Keratinocyte (primary cell): ENCODE data around the gene SLC1A5. TPM values are rescaled to one million over a fixed set of nuclear protein-coding genes. Genes with fewer than 3 reads are reported as not detected.

Experiments used
- DNase-seq: peaks from one replicate; pipeline ENCODE4 v3.0.0-alpha.2; 2011; ENCODE audit warnings: low read depth, missing footprints, low spot score
- FAIRE-seq: peaks from 2 replicates; lab custom pipeline; 2011; peaks lifted over from hg19 to GRCh38; lab: Jason Lieb, UNC
- H2AFZ ChIP-seq: 2 replicates; pipeline ENCODE4 v1.6.0; 2012; ENCODE audit warnings: low read length, control low read depth, inconsistent platforms; ENCODE audit not compliant: control insufficient read depth
- H3K27ac ChIP-seq: 2 replicates; pipeline ENCODE4 v1.5.1; 2011; ENCODE audit warnings: low read length; ENCODE audit not compliant: control insufficient read depth, insufficient read depth
- H3K27me3 ChIP-seq: 3 replicates; pipeline ENCODE4 v1.6.0; 2011; ENCODE audit warnings: low read length; ENCODE audit not compliant: control insufficient read depth, insufficient read depth; ENCODE audit errors: extremely low read depth
- H3K36me3 ChIP-seq, 2 experiments: 2 replicates in 1 of 2; 3 replicates in 1 of 2; pipeline ENCODE4 v1.5.1; 2011; ENCODE audit warnings: low read length in 2 of 2, mild to moderate bottlenecking in 1 of 2; ENCODE audit not compliant: control insufficient read depth in 2 of 2, insufficient read depth in 2 of 2; ENCODE audit errors: extremely low read depth in 1 of 2
- H3K4me1 ChIP-seq: 3 replicates; pipeline ENCODE4 v1.5.1; 2011; ENCODE audit warnings: low read length; ENCODE audit not compliant: control insufficient read depth, insufficient read depth; ENCODE audit errors: extremely low read depth
- H3K4me2 ChIP-seq: 3 replicates; pipeline ENCODE4 v1.6.0; 2011; ENCODE audit warnings: low read depth, low read length; ENCODE audit not compliant: control insufficient read depth, insufficient read depth; ENCODE audit errors: extremely low read depth
- H3K4me3 ChIP-seq, 3 experiments: fragments of 200-600 bp in 1 of 3; sonication (generic) in 1 of 3; 2 replicates in 2 of 3; 3 replicates in 1 of 3; pipeline ENCODE4 v1.5.1; 2011 to 2016; ENCODE audit warnings: low read length in 3 of 3, mild to moderate bottlenecking in 3 of 3, control low read depth in 2 of 3, inconsistent platforms in 1 of 3, low read depth in 1 of 3, mixed read lengths in 1 of 3, mixed run types in 1 of 3, moderate library complexity in 1 of 3; ENCODE audit not compliant: control insufficient read depth in 2 of 3, insufficient read depth in 2 of 3; ENCODE audit errors: extremely low read depth in 1 of 3
- H3K79me2 ChIP-seq: 2 replicates; pipeline ENCODE4 v1.6.0; 2012; ENCODE audit warnings: low read length; ENCODE audit not compliant: control insufficient read depth, insufficient read depth
- H3K9ac ChIP-seq: 3 replicates; pipeline ENCODE4 v1.6.0; 2011; ENCODE audit warnings: low read length; ENCODE audit not compliant: control insufficient read depth, insufficient read depth; ENCODE audit errors: extremely low read depth
- H3K9me1 ChIP-seq: 3 replicates; pipeline ENCODE4 v1.6.0; 2011; ENCODE audit warnings: low read length; ENCODE audit not compliant: control insufficient read depth, insufficient read depth; ENCODE audit errors: extremely low read depth
- H3K9me3 ChIP-seq: 2 replicates; pipeline ENCODE4 v1.5.1; 2012; ENCODE audit warnings: low read depth, low read length; ENCODE audit not compliant: control insufficient read depth
- H4K20me1 ChIP-seq: 3 replicates; pipeline ENCODE4 v1.6.0; 2011; ENCODE audit warnings: low read length; ENCODE audit not compliant: control insufficient read depth, insufficient read depth; ENCODE audit errors: extremely low read depth
- EZH2 ChIP-seq: IDR thresholded peaks from one replicate; pipeline ENCODE4 v1.6.1; 2012; ENCODE audit warnings: inconsistent platforms, mild to moderate bottlenecking, low read length, moderate library complexity
- dilution Hi-C: fragments of 300-500 bp; cut with MboI; formaldehyde crosslinking; loops from one replicate; pipeline ENCODE4 v1.7.0; 2020; ENCODE audit warnings: low sequenced_read_pairs; ENCODE audit not compliant: extremely low pct_ligation_motif_present
- polyA plus RNA-seq, 5 experiments: library from polyadenylated mRNA; depleted of rRNA in 3 of 5; stranded (reverse) in 3 of 5; stranded (forward) in 1 of 5; unstranded in 1 of 5; fragments of >200 nt; gene quantifications; 1 replicate in 1 of 5; 2 replicates in 3 of 5; 3 replicates in 1 of 5; pipeline versions ENCODE4 v1.2.1 to v1.2.3, GENCODE V29; 2011 to 2012; ENCODE audit warnings: missing spikeins in 2 of 5, low read depth in 1 of 5, low replicate concordance in 1 of 5
- TF ChIP-seq, protein P1 (sequence below), 3 experiments: IDR thresholded peaks in 1 of 3; conservative IDR thresholded peaks in 1 of 3; optimal IDR thresholded peaks in 1 of 3; 2 replicates in 2 of 3; 3 replicates in 1 of 3; pipeline versions ENCODE3 to v1.5.1; 2011; ENCODE audit warnings: low read length in 3 of 3, mild to moderate bottlenecking in 3 of 3, moderate library complexity in 2 of 3, control low read depth in 1 of 3, inconsistent platforms in 1 of 3; ENCODE audit not compliant: insufficient read depth in 2 of 3; ENCODE audit errors: extremely low read depth in 1 of 3

The SLC1A5 gene
- polyA plus RNA-seq, 1 donor (not counting 4 experiments of a cell fraction or from before 2014, with no cell fraction given), result 90.4 TPM

DNA sequence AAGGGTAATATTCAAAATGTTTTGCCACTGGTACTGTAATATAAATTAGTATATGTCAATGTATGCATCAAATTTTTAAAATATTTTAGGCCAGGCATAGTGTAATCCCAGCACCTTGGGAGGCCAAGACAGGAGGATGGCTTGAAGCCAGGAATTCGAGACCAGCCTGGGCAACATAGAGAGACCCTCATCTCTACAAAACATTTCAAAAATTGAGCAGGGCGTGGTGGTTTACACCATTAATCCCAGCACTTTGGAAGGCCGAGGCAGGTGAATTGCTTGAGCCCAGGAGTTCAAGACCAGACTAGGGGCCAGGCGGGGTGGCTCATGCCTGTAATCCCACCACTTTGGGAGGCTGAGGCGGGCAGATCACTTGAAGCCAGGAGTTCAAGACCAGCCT is 28.0 kb downstream of the SLC1A5 start:
- DNase-seq (no peak), FAIRE-seq (no peak)
- dilution Hi-C loops, result no loop called here
- Histone ChIP-seq H3K4me2 (no peak overlapping the region), H3K27ac (no peak overlapping the region), H4K20me1 (no peaks in the 10 kb centered on the region), H3K27me3 (no peaks in the 10 kb centered on the region), H3K4me1 (peaks cover 26% of the 10 kb centered on the region), H3K36me3 (peaks cover 4 to 5% of the 10 kb centered on the region in 2 experiments), H3K9ac (no peak overlapping the region), H3K4me3 (no peak overlapping the region), H3K9me1 (no peaks in the 10 kb centered on the region), H3K9me3 (no peaks in the 10 kb centered on the region), H2AFZ (no peak overlapping the region), H3K79me2 (no peaks in the 10 kb centered on the region)
- no peak for TF ChIP-seq EZH2

DNA sequence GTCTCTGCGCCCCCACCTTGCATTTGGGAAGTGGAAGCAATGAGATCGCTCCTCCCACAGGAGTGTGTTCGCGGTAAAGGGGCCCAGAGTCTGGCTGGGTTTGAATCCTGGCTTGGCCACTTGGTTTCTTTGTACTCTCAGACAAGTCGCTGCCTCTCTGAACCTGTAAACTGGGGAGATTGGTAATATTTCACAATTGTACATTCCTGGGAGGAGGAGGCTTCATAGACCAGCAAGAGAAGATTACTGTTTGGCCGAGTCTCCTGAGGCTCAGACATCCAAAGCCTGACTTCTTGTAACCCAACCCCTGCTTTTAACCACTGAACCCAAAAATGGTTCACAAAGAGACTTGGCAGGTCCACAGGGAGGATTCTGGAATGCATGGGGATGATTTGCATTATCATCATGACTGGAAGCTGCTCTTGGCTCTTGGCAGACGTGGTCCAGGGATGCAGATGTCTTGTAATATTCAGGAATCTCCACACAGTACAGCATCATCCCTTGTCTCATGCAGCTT is 28.5 kb downstream of the SLC1A5 start:
- FAIRE-seq (peak; percentile 68), DNase-seq (no peak)
- TF ChIP-seq, protein P1, sequence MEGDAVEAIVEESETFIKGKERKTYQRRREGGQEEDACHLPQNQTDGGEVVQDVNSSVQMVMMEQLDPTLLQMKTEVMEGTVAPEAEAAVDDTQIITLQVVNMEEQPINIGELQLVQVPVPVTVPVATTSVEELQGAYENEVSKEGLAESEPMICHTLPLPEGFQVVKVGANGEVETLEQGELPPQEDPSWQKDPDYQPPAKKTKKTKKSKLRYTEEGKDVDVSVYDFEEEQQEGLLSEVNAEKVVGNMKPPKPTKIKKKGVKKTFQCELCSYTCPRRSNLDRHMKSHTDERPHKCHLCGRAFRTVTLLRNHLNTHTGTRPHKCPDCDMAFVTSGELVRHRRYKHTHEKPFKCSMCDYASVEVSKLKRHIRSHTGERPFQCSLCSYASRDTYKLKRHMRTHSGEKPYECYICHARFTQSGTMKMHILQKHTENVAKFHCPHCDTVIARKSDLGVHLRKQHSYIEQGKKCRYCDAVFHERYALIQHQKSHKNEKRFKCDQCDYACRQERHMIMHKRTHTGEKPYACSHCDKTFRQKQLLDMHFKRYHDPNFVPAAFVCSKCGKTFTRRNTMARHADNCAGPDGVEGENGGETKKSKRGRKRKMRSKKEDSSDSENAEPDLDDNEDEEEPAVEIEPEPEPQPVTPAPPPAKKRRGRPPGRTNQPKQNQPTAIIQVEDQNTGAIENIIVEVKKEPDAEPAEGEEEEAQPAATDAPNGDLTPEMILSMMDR (optimal IDR thresholded peaks at IDR 0.05 in 1 of 3, IDR thresholded peaks at IDR 0.05 in 1 of 3, conservative IDR thresholded peaks at IDR 0.05 in 1 of 3; ENCODE audit: extremely low read depth in 1 of 3, insufficient read depth in 2 of 3, low read length in 3 of 3), result no peak
- TF ChIP-seq EZH2, result no peak
- no peak overlapping the region for H3K4me3 ChIP-seq
- H4K20me1 ChIP-seq, result no peaks in the 10 kb centered on the region
- H3K36me3 ChIP-seq, result peaks cover 4 to 5% of the 10 kb centered on the region in 2 experiments
- no peak overlapping the region for H2AFZ ChIP-seq
- H3K9me3 ChIP-seq, result no peaks in the 10 kb centered on the region
- H3K9ac ChIP-seq, result no peak overlapping the region
- no peaks in the 10 kb centered on the region for H3K9me1 ChIP-seq
- H3K4me2 ChIP-seq, result no peak overlapping the region
- H3K27ac ChIP-seq, result no peak overlapping the region
- dilution Hi-C loops, result no loop called here
- no peaks in the 10 kb centered on the region for H3K27me3 ChIP-seq
- no peaks in the 10 kb centered on the region for H3K79me2 ChIP-seq
- H3K4me1 ChIP-seq, result peaks cover 26% of the 10 kb centered on the region

DNA sequence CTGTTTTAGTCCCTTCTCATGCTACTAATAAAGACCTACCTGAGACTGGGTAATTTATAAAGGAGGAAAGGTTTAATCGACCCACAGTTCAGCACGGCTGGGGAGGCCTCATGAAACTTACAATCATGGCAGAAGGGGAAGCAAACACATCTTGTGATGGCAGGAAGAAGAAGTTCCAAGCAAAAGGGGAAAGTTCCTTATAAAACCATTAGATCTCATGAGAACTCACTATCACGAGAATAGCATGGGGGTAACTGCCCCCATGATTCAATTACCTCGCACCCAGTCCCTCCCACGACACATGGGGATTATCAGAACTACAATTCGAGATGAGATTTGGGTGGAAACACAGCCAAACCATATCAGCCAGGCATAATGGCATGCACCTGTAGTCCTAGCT is 29.2 kb downstream of the SLC1A5 start:
- H3K27me3 ChIP-seq, result no peaks in the 10 kb centered on the region
- no peaks in the 10 kb centered on the region for H3K9me3 ChIP-seq
- TF ChIP-seq EZH2, result no peak
- TF ChIP-seq, protein P1 (optimal IDR thresholded peaks at IDR 0.05 in 1 of 3, IDR thresholded peaks at IDR 0.05 in 1 of 3, conservative IDR thresholded peaks at IDR 0.05 in 1 of 3; ENCODE audit: extremely low read depth in 1 of 3, insufficient read depth in 2 of 3, low read length in 3 of 3), result no peak
- dilution Hi-C loops, result no loop called here
- no peak for DNase-seq
- H3K9ac ChIP-seq, result no peak overlapping the region
- H3K9me1 ChIP-seq, result no peaks in the 10 kb centered on the region
- H3K4me1 ChIP-seq, result peaks cover 26% of the 10 kb centered on the region
- H3K27ac ChIP-seq, result no peak overlapping the region
- H3K4me3 ChIP-seq, result no peak overlapping the region
- no peak for FAIRE-seq
- H2AFZ ChIP-seq, result no peak overlapping the region
- H3K4me2 ChIP-seq, result no peak overlapping the region
- H3K36me3 ChIP-seq, result peaks cover 4 to 5% of the 10 kb centered on the region in 2 experiments
- H4K20me1 ChIP-seq, result no peaks in the 10 kb centered on the region
- no peaks in the 10 kb centered on the region for H3K79me2 ChIP-seq
